ENCODE data around the gene L1CAM.

DNA sequence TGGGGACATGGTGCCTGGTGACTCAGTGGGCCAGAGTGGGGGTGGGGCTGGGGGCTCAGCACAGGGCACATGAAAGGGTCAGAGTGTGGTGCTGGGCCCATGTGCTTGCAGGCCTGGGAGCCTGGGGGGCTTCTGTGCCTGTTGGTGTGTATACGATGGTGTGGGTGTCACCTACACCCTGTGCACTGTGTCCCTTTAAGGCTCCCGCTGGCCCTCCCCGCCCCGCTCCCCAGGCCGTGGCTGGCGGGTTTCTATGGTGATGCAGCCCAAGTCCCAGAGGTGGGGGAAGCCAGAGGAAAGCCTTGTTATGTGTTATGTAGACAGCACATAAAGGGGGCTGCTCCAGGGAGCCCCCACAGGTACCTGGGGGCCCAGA lies 5.5 kb downstream of the L1CAM start:
- TF ChIP-seq POLR2AphosphoS5 (IDR thresholded peaks at IDR 0.05) (no peak), EP300 (IDR thresholded peaks at IDR 0.05) (no peak), POLR2A (IDR thresholded peaks at IDR 0.05) (no peak)
